HCT116 (cell line): ENCODE results near the gene CD8B2. TPM values are rescaled to one million over a fixed set of nuclear protein-coding genes. Genes with fewer than 3 reads are reported as not detected.

Experiments used
- ATAC-seq: fragments of 200-7000 bp; cut with Tn5 transposase; 2 replicates; pipeline ENCODE4 v1.9.1; 2020; ENCODE audit warnings: mild to moderate bottlenecking, moderate library complexity
- BruUV-seq: library from RNA; stranded (reverse); fragments of 400-500 nt; replicated peaks from 2 replicates; lab custom pipeline; 2021; lab: Mats Ljungman, UMichigan
- CTCF ChIA-PET: fragments of 300-600 bp; sonication (Branson Sonifier 250); formaldehyde crosslinking; loops from one replicate; lab custom pipeline; 2021; ENCODE audit warnings: antibody characterized with exemption; lab: Charles Lee
- POLR2A ChIA-PET: fragments of 300-600, 350-600 bp; sonication (Branson Sonifier 250); formaldehyde crosslinking; loops from one replicate; lab custom pipeline; 2021; ENCODE audit warnings: antibody characterized with exemption; lab: Charles Lee
- RAD21 ChIA-PET, 2 experiments: fragments of 300-600 bp; sonication (Branson Sonifier 250); formaldehyde crosslinking; loops; one replicate each; lab custom pipeline; 2023; ENCODE audit warnings: low total read pairs in 2 of 2; ENCODE audit not compliant: uncharacterized antibody in 2 of 2, unreplicated experiment in 2 of 2, low non-redundant PET in 1 of 2; lab: Charles Lee
- DNase-seq: peaks from one replicate; pipeline ENCODE4 v3.0.0-alpha.2; 2010; ENCODE audit warnings: low read depth, low spot score
- H2AFZ ChIP-seq: fragments of 200-600 bp; shearing (Covaris generic), sonication (generic); 2 replicates; pipeline ENCODE4 v1.6.1; 2017; ENCODE audit warnings: low read depth, mixed run types, mixed read lengths, antibody characterized with exemption, low read length; ENCODE audit not compliant: poor library complexity, severe bottlenecking
- H3K27ac ChIP-seq: 2 replicates; pipeline ENCODE4 v1.5.1; 2012; ENCODE audit warnings: low read depth, low read length
- H3K27me3 ChIP-seq: fragments of 200-600 bp; sonication (generic); 2 replicates; pipeline ENCODE4 v1.6.1; 2016; ENCODE audit warnings: mixed run types, low read length, mixed read lengths; ENCODE audit not compliant: insufficient read depth
- H3K36me3 ChIP-seq, 2 experiments: fragments of 200-500 bp in 1 of 2; fragments of 200-600 bp in 1 of 2; sonication (Bioruptor generic) in 1 of 2; sonication (generic) in 1 of 2; 2 replicates each; pipeline versions ENCODE4 v1.5.1 to v1.6.1; 2014 to 2016; ENCODE audit warnings: low read length in 2 of 2, inconsistent platforms in 1 of 2, mixed read lengths in 1 of 2, mixed run types in 1 of 2; ENCODE audit not compliant: insufficient read depth in 2 of 2, control insufficient read depth in 1 of 2
- H3K4me1 ChIP-seq, 2 experiments: fragments of 200-600 bp in 1 of 2; sonication (generic) in 1 of 2; 2 replicates each; pipeline versions ENCODE4 v1.5.1 to v1.6.1; 2012 to 2017; ENCODE audit warnings: low read length in 2 of 2, inconsistent platforms in 1 of 2, mild to moderate bottlenecking in 1 of 2, mixed read lengths in 1 of 2, mixed run types in 1 of 2, moderate library complexity in 1 of 2; ENCODE audit not compliant: insufficient read depth in 2 of 2, control insufficient read depth in 1 of 2
- H3K4me2 ChIP-seq: fragments of 200-600 bp; sonication (generic); 2 replicates; pipeline ENCODE4 v1.6.1; 2017; ENCODE audit warnings: mixed run types, low read length, mixed read lengths
- H3K4me3 ChIP-seq, 2 experiments: fragments of 200-600 bp in 1 of 2; sonication (generic) in 1 of 2; replicated peaks in 1 of 2; 2 replicates each; pipeline ENCODE4 v1.5.1; 2011 to 2016; ENCODE audit warnings: low read length in 2 of 2, control low read depth in 1 of 2, low read depth in 1 of 2, mild to moderate bottlenecking in 1 of 2, mixed read lengths in 1 of 2, mixed run types in 1 of 2
- H3K79me2 ChIP-seq: fragments of 200-600 bp; sonication (generic); 2 replicates; pipeline ENCODE4 v1.6.1; 2017; ENCODE audit warnings: mild to moderate bottlenecking, mixed run types, low read length, moderate library complexity, mixed read lengths; ENCODE audit not compliant: insufficient read depth
- H3K9ac ChIP-seq: fragments of 200-600 bp; sonication (generic); 2 replicates; pipeline ENCODE4 v1.6.1; 2016; ENCODE audit warnings: low read length, mixed read lengths
- H3K9me2 ChIP-seq: fragments of 200-600 bp; sonication (generic), shearing (Covaris generic); 2 replicates; pipeline ENCODE4 v1.6.1; 2017; ENCODE audit warnings: mixed run types, mild to moderate bottlenecking, moderate library complexity; ENCODE audit not compliant: insufficient read depth
- H3K9me3 ChIP-seq, 2 experiments: fragments of 200-500 bp in 1 of 2; fragments of 200-600 bp in 1 of 2; sonication (Bioruptor generic) in 1 of 2; sonication (generic) in 1 of 2; 2 replicates each; pipeline ENCODE4 v1.6.1; 2014 to 2017; ENCODE audit warnings: low read length in 2 of 2, mixed read lengths in 2 of 2, inconsistent platforms in 1 of 2, low read depth in 1 of 2, mild to moderate bottlenecking in 1 of 2, mixed run types in 1 of 2, moderate library complexity in 1 of 2; ENCODE audit not compliant: control insufficient read depth in 1 of 2, insufficient read depth in 1 of 2
- H4K20me1 ChIP-seq: fragments of 200-600 bp; sonication (generic), shearing (Covaris generic); 2 replicates; pipeline ENCODE4 v1.6.1; 2017; ENCODE audit warnings: mixed run types, mild to moderate bottlenecking, moderate library complexity; ENCODE audit not compliant: insufficient read depth
- CEBPB ChIP-seq: IDR thresholded peaks from 2 replicates; pipeline ENCODE4 v1.6.1; 2012; ENCODE audit warnings: low read depth
- EGR1 ChIP-seq: IDR thresholded peaks from 2 replicates; pipeline ENCODE4 v1.6.1; 2012; ENCODE audit warnings: low read depth
- ELF1 ChIP-seq: IDR thresholded peaks from 2 replicates; pipeline ENCODE4 v1.6.1; 2012; ENCODE audit warnings: low read depth, borderline replicate concordance
- EZH2 ChIP-seq: fragments of 200-600 bp; sonication (generic); IDR thresholded peaks from 2 replicates; pipeline ENCODE4 v1.6.1; 2017; ENCODE audit warnings: antibody characterized with exemption, mixed run types
- FOSL1 ChIP-seq: IDR thresholded peaks from 2 replicates; pipeline ENCODE4 v1.6.1; 2012; ENCODE audit warnings: low read depth
- JUND ChIP-seq: IDR thresholded peaks from 2 replicates; pipeline ENCODE4 v1.6.1; 2012
- POLR2AphosphoS5 ChIP-seq: IDR thresholded peaks from 2 replicates; pipeline ENCODE4 v1.6.1; 2011; ENCODE audit warnings: mild to moderate bottlenecking, low read depth, low read length, moderate library complexity
- RAD21 ChIP-seq: IDR thresholded peaks from 2 replicates; pipeline ENCODE4 v1.6.1; 2012; ENCODE audit warnings: low read depth, mild to moderate bottlenecking
- REST ChIP-seq: IDR thresholded peaks from 2 replicates; pipeline ENCODE4 v1.6.1; 2012; ENCODE audit warnings: low read depth
- SIN3A ChIP-seq: IDR thresholded peaks from 2 replicates; pipeline ENCODE4 v1.6.1; 2012; ENCODE audit warnings: low read depth
- TCF7L2 ChIP-seq: IDR thresholded peaks from 2 replicates; pipeline ENCODE4 v1.7.0; 2011; ENCODE audit warnings: borderline replicate concordance, inconsistent platforms; ENCODE audit not compliant: insufficient read depth, insufficient read length; ENCODE audit errors: extremely low read depth
- YY1 ChIP-seq: IDR thresholded peaks from 2 replicates; pipeline ENCODE4 v1.6.1; 2011; ENCODE audit warnings: low read length, low read depth, moderate library complexity, mild to moderate bottlenecking; ENCODE audit not compliant: insufficient replicate concordance; ENCODE audit errors: extremely low read depth
- ZFX ChIP-seq: fragments of 450-650 bp; IDR thresholded peaks from 2 replicates; pipeline ENCODE4 v1.6.1; 2017
- intact Hi-C: fragments of 100-400 bp; cut with micrococcal nuclease; formaldehyde crosslinking; loops from 2 replicates; pipeline ENCODE4 v1.10.0; 2022
- total RNA-seq: library from RNA; stranded (reverse); gene quantifications from one replicate; pipeline ENCODE4 v1.2.1, GENCODE V29; 2021; ENCODE audit not compliant: unreplicated experiment
- TF ChIP-seq, protein P1 (sequence below), 3 experiments: fragments of 200-600 bp in 1 of 3; sonication (generic) in 1 of 3; IDR thresholded peaks in 2 of 3; conservative IDR thresholded peaks in 1 of 3; 2 replicates each; pipeline ENCODE4 v1.5.1; 2012 to 2017; ENCODE audit warnings: low read depth in 2 of 3, low read length in 2 of 3, antibody characterized with exemption in 1 of 3, borderline replicate concordance in 1 of 3, control low read depth in 1 of 3, mild to moderate bottlenecking in 1 of 3, mixed read lengths in 1 of 3, mixed run types in 1 of 3, moderate library complexity in 1 of 3; ENCODE audit not compliant: insufficient read depth in 1 of 3

Gene CD8B2
- total RNA-seq, 1 experiment from 2014 or later: not detected

DNA sequence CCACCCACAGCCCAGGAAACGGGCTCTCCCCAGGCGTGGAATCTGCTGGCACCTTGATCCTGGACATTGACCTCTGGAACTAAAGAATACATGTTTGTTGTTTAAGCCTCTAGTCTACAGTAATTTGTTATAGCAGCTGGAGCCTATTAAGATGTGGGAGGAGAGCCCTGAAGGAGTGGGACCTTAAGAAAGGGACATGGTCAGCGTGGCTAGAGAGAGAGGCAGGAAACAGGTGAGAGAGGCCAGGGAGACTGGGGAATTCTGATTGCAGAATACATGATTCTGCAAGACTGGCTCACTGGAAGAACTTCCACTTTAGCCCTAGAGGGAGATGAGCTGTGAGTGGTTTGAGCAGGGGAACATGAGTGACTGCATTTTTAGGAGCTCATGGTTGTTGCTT is 83.2 kb downstream of the CD8B2 start:
- CTCF ChIA-PET: interaction anchor here (1.0 kb wide), 1 partner anchor 12 kb away, joined by 3 read pairs; no protein-coding TSS in a partner anchor
- POLR2A ChIA-PET: no interaction called here
- peaks cover 4% of the 10 kb centered on the region; the same call in 1 of the 2 replicates for H3K27me3 ChIP-seq
- TF ChIP-seq RAD21 (no peak), CEBPB (no peak), ELF1 (no peak), REST (no peak), JUND (no peak), ZFX (no peak), EGR1 (no peak), TCF7L2 (no peak), POLR2AphosphoS5 (no peak), FOSL1 (no peak), SIN3A (no peak), EZH2 (no peak), YY1 (no peak)
- TF ChIP-seq, protein P1, sequence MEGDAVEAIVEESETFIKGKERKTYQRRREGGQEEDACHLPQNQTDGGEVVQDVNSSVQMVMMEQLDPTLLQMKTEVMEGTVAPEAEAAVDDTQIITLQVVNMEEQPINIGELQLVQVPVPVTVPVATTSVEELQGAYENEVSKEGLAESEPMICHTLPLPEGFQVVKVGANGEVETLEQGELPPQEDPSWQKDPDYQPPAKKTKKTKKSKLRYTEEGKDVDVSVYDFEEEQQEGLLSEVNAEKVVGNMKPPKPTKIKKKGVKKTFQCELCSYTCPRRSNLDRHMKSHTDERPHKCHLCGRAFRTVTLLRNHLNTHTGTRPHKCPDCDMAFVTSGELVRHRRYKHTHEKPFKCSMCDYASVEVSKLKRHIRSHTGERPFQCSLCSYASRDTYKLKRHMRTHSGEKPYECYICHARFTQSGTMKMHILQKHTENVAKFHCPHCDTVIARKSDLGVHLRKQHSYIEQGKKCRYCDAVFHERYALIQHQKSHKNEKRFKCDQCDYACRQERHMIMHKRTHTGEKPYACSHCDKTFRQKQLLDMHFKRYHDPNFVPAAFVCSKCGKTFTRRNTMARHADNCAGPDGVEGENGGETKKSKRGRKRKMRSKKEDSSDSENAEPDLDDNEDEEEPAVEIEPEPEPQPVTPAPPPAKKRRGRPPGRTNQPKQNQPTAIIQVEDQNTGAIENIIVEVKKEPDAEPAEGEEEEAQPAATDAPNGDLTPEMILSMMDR (IDR thresholded peaks at IDR 0.05 in 2 of 3, conservative IDR thresholded peaks at IDR 0.05 in 1 of 3; ENCODE audit: borderline replicate concordance in 1 of 3, insufficient read depth in 1 of 3, low read depth in 2 of 3, low read length in 2 of 3): no peak
- TF ChIP-seq, all 23 proteins: peak for 0
- RAD21 ChIA-PET: no interaction called here
- H3K9ac ChIP-seq: no peak overlapping the region
- no peaks in the 10 kb centered on the region for H3K79me2 ChIP-seq
- DNase-seq: no peak
- no peaks in the 10 kb centered on the region for H4K20me1 ChIP-seq
- no peak overlapping the region for H3K4me2 ChIP-seq
- BruUV-seq: no TSS peak
- no peak overlapping the region for H3K27ac ChIP-seq
- H3K4me3 ChIP-seq: no peak overlapping the region
- H2AFZ ChIP-seq: no peak overlapping the region
- no peaks in the 10 kb centered on the region for H3K9me2 ChIP-seq
- no peaks in the 10 kb centered on the region for H3K36me3 ChIP-seq
- no peak for ATAC-seq
- intact Hi-C loops: no loop called here
- no peaks in the 10 kb centered on the region for H3K4me1 ChIP-seq
- H3K9me3 ChIP-seq: no peaks in the 10 kb centered on the region

Other genes with a start within 250 kb of the CD8B2 start
- gene RGPD3, start 19.0 kb upstream of the CD8B2 start, total RNA-seq: 0.15 TPM